ENCODE results near the gene RAC2.

GRCh38 chr22:37192204-37192603, 51.9 kb downstream of the RAC2 start:
- TF ChIP-seq RFX5 (IDR thresholded peaks at IDR 0.05; ENCODE audit: borderline replicate concordance, low read depth, low read length) (no peak), POLR2A (IDR thresholded peaks at IDR 0.05; ENCODE audit: control extremely low read depth in 1 of 2, low read depth in 2 of 2, low read length in 2 of 2) (no peak), SUZ12 (IDR thresholded peaks at IDR 0.05; ENCODE audit: low read length) (no peak), SAP30 (IDR thresholded peaks at IDR 0.05; ENCODE audit: insufficient read depth, insufficient replicate concordance, low read length) (no peak), SP4 (IDR thresholded peaks at IDR 0.05; ENCODE audit: low read length) (no peak), ATF3 (IDR thresholded peaks at IDR 0.05; ENCODE audit: insufficient read depth, low read depth, low read length) (no peak), CTCF (IDR thresholded peaks at IDR 0.05; ENCODE audit: control extremely low read depth in 1 of 3, insufficient read depth in 1 of 3, low read depth in 1 of 3, low read length in 3 of 3) (no peak)
